K562 (cell line): ENCODE measurements around the gene CISD3. TPM values are rescaled to one million over a fixed set of nuclear protein-coding genes. Genes with fewer than 3 reads are reported as not detected.

Source experiments
- ATAC-seq: fragments of 200-7000 bp; cut with Tn5 transposase; 3 replicates; pipeline ENCODE4 v1.9.1; 2020; ENCODE audit warnings: moderate library complexity
- BruUV-seq: library from RNA; stranded (reverse); fragments of 400-500 nt; replicated peaks from 2 replicates; lab custom pipeline; 2021; lab: Mats Ljungman, UMichigan
- CTCF ChIA-PET: fragments of 300-600 bp; formaldehyde crosslinking; extraction: SDS; loops from one replicate; lab custom pipeline; 2021; ENCODE audit warnings: low intra/inter-chr PET ratio; lab: Yijun Ruan, JAX
- POLR2A ChIA-PET: fragments of 300-600, 350-650 bp; sonication (Branson Sonifier 250); formaldehyde crosslinking; extraction: SDS; loops from one replicate; lab custom pipeline; 2021; ENCODE audit warnings: antibody characterized with exemption, inconsistent platforms; lab: Yijun Ruan, JAX
- DNase-seq, 4 experiments: peaks; one replicate each; pipeline versions ENCODE4 v3.0.0 to v3.0.0-alpha.2; 2011 to 2018; ENCODE audit warnings: low spot score in 3 of 4, mixed read lengths in 3 of 4; ENCODE audit errors: extremely low read depth in 1 of 4
- FAIRE-seq: peaks from 2 replicates; lab custom pipeline; 2011; peaks lifted over from hg19 to GRCh38; lab: Jason Lieb, UNC
- H2AFZ ChIP-seq: 2 replicates; pipeline ENCODE4 v1.6.0; 2011; ENCODE audit warnings: low read depth, low read length, control low read depth, inconsistent platforms
- H3K27ac ChIP-seq: fragments of 200-600 bp; 3 replicates; pipeline ENCODE4 v1.8.0; 2011; ENCODE audit warnings: low read depth, mild to moderate bottlenecking, control low read depth, inconsistent platforms, low read length, moderate library complexity, mixed read lengths; ENCODE audit errors: extremely low read depth
- H3K27me3 ChIP-seq, 2 experiments: fragments of 300-600 bp in 1 of 2; 2 replicates in 1 of 2; 3 replicates in 1 of 2; pipeline versions ENCODE4 v1.6.0 to v1.8.0; 2011; ENCODE audit warnings: inconsistent platforms in 2 of 2, low read length in 2 of 2, mild to moderate bottlenecking in 1 of 2, mixed read lengths in 1 of 2, moderate library complexity in 1 of 2; ENCODE audit not compliant: control insufficient read depth in 2 of 2, insufficient read depth in 2 of 2
- H3K36me3 ChIP-seq: fragments of 300-600 bp; 3 replicates; pipeline ENCODE4 v1.8.0; 2011; ENCODE audit warnings: mild to moderate bottlenecking, low read length, inconsistent platforms; ENCODE audit not compliant: control insufficient read depth, insufficient read depth
- H3K4me1 ChIP-seq, 2 experiments: fragments of 200-600 bp in 1 of 2; replicated peaks in 1 of 2; 2 replicates in 1 of 2; 3 replicates in 1 of 2; pipeline versions ENCODE4 v1.5.1 to v1.8.0; 2011; ENCODE audit warnings: inconsistent platforms in 2 of 2, low read length in 2 of 2, mild to moderate bottlenecking in 1 of 2, mixed read lengths in 1 of 2, moderate library complexity in 1 of 2; ENCODE audit not compliant: control insufficient read depth in 2 of 2, insufficient read depth in 2 of 2
- H3K4me2 ChIP-seq: 2 replicates; pipeline ENCODE4 v1.6.1; 2011; ENCODE audit warnings: low read length, control low read depth, inconsistent platforms, mixed read lengths; ENCODE audit not compliant: insufficient read depth
- H3K4me3 ChIP-seq: fragments of 200-600 bp; sonication (generic), shearing (Covaris generic); 2 replicates; pipeline ENCODE4 v1.5.1; 2016; ENCODE audit warnings: control low read depth, inconsistent platforms
- H3K79me2 ChIP-seq: fragments of 200-600 bp; 3 replicates; pipeline ENCODE4 v1.8.0; 2011; ENCODE audit warnings: low read length, inconsistent platforms; ENCODE audit not compliant: control insufficient read depth, insufficient read depth
- H3K9ac ChIP-seq, 2 experiments: 2 replicates each; pipeline versions ENCODE4 v1.6.0 to v1.6.1; 2011; ENCODE audit warnings: low read depth in 2 of 2, low read length in 2 of 2, control low read depth in 1 of 2, inconsistent platforms in 1 of 2, mild to moderate bottlenecking in 1 of 2, mixed read lengths in 1 of 2; ENCODE audit not compliant: insufficient read depth in 1 of 2
- H3K9me1 ChIP-seq: one replicate; pipeline ENCODE4 v1.6.0; 2011; ENCODE audit warnings: inconsistent platforms, mild to moderate bottlenecking, low read length, moderate library complexity; ENCODE audit not compliant: control insufficient read depth, insufficient read depth
- H3K9me3 ChIP-seq: replicated peaks from 2 replicates; pipeline ENCODE4 v1.5.1; 2011; ENCODE audit warnings: low read depth, low read length, inconsistent platforms; ENCODE audit not compliant: control insufficient read depth, insufficient read depth
- H4K20me1 ChIP-seq: replicated peaks from 2 replicates; pipeline ENCODE4 v1.6.1; 2011; ENCODE audit warnings: low read length, inconsistent platforms, mixed read lengths; ENCODE audit not compliant: control insufficient read depth, insufficient read depth
- KHSRP ChIP-seq: fragments of 450-650 bp; IDR thresholded peaks from 2 replicates; pipeline ENCODE4 v1.6.1; 2017
- POLR2AphosphoS5 ChIP-seq: IDR thresholded peaks from 2 replicates; pipeline ENCODE4 v1.6.1; 2011; ENCODE audit warnings: mild to moderate bottlenecking, low read depth, low read length, moderate library complexity; ENCODE audit not compliant: control insufficient read depth, insufficient read depth
- POLR2G ChIP-seq: fragments of 200-400 bp; formaldehyde crosslinking; IDR thresholded peaks from 2 replicates; pipeline ENCODE4 v1.6.1; 2017; ENCODE audit warnings: low read depth, mild to moderate bottlenecking, antibody characterized with exemption, low read length, moderate library complexity
- ZBTB33 ChIP-seq: sonication (generic); formaldehyde crosslinking; IDR thresholded peaks from 2 replicates; pipeline ENCODE4 v1.8.1; 2023; ENCODE audit warnings: mild to moderate bottlenecking, missing genetic modification reagents
- WGBS: fragments of 100-300 bp; shearing (Covaris generic); methylation state at CpG from one replicate; pipeline ENCODE4 v1.1.6; 2016; ENCODE audit warnings: low coverage, mixed read lengths; ENCODE audit not compliant: insufficient coverage; ENCODE audit errors: missing lambda C conversion rate; 5-methylcytosine and 5-hydroxymethylcytosine counted together
- in situ Hi-C: fragments of 300-500 bp; cut with MboI; formaldehyde crosslinking; loops from 4 replicates; pipeline ENCODE4 v1.15.0; 2018; ENCODE audit warnings: inconsistent platforms, mixed read lengths
- intact Hi-C: fragments of 100-400 bp; cut with micrococcal nuclease; formaldehyde crosslinking; loops from 2 replicates; pipeline ENCODE4 v1.14.2; 2022
- polyA plus RNA-seq, 8 experiments: library from polyadenylated mRNA; depleted of rRNA in 4 of 8; stranded (reverse) in 5 of 8; unstranded in 3 of 8; fragments of >200 nt; fragmentation: Nextera tagmentation in 2 of 8; fragmentation: Illumina TruSeq in 1 of 8; extraction: Ambion mirVana in 2 of 8; extraction: Trizol in 1 of 8; gene quantifications; 2 replicates each; pipeline versions ENCODE4 v1.2.1 to v1.2.3, GENCODE V29; 2011 to 2014; ENCODE audit warnings: inconsistent platforms in 1 of 8, missing spikeins in 1 of 8
- total RNA-seq, 7 experiments: library from RNA; depleted of rRNA in 6 of 7; stranded (reverse); fragments of >200 nt in 6 of 7; fragmentation: Illumina TruSeq in 2 of 7; extraction: Trizol in 2 of 7; gene quantifications; 2 replicates each; pipeline versions ENCODE4 v1.2.1 to v1.2.3, GENCODE V29; 2011 to 2021; ENCODE audit warnings: low replicate concordance in 1 of 7

Gene CISD3
- total and polyA plus RNA-seq, 9 of the 15 experiments (the other 6 are each of a cell fraction or from before 2014, with no cell fraction given): 5.0 to 60.7 (median 15.7) TPM

GRCh38 chr17:38738686-38739085 lies 8.5 kb downstream of the CISD3 start:
- Histone ChIP-seq H3K36me3 (peaks cover 65% of the 10 kb centered on the region; the same call in 2 of the 3 replicates), H3K27me3 (no peaks in the 10 kb centered on the region), H4K20me1 (peaks cover 7% of the 10 kb centered on the region; the same call in 1 of the 2 replicates), H2AFZ (no peak overlapping the region), H3K4me3 (no peak overlapping the region), H3K4me1 (peaks cover 2 to 35% of the 10 kb centered on the region in 2 experiments; a peak in 3 of 5 replicates), H3K79me2 (peaks cover 25% of the 10 kb centered on the region), H3K9me3 (no peaks in the 10 kb centered on the region), H3K27ac (no peak overlapping the region), H3K9ac (no peak overlapping the region), H3K4me2 (no peak overlapping the region), H3K9me1 (peaks cover 3% of the 10 kb centered on the region)
- ChIA-PET CTCF (no interaction called here), POLR2A (no interaction called here)
- WGBS: 96% methylated on average over 14 of the region's 16 CpGs
- no TSS peak for BruUV-seq
- DNase-seq: no peak
- in situ Hi-C loops (no loop called here), intact Hi-C loops (no loop called here)
- ATAC-seq: no peak
- TF ChIP-seq ZBTB33 (CRISPR knock-in tag) (peak; percentile 49; the same call in 1 of the 2 replicates), POLR2AphosphoS5 (no peak), POLR2G (peak; percentile 1; the same call in 1 of the 2 replicates), KHSRP (no peak)
- FAIRE-seq: no peak
